ENCODE data around the gene MKLN1.

DNA sequence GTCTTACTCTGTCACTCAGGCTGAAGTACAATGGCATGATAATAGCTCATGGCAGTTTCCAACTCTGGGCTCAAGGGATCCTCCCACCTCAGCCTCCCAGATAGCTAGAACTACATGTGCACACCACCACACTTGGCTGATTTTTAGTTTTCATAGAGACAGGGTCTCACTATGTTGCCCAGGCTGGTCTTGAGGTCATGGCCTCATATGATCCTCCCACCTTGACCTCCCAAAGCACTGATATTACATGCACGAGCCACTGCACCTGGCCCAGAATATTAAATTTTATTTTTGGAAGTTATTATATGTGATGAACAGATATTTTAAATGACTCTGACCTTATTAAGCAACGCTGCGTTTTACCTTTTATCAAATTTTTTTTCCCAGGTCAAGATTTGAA lies 134.4 kb downstream of the MKLN1 start:
- TF ChIP-seq ZC3H10 (CRISPR knock-in tag; IDR thresholded peaks at IDR 0.05) (no peak), ZNF8 (CRISPR knock-in tag; IDR thresholded peaks at IDR 0.05) (no peak), ZFP3 (CRISPR knock-in tag; IDR thresholded peaks at IDR 0.05) (no peak), OSR1 (CRISPR knock-in tag; IDR thresholded peaks at IDR 0.05) (no peak), GLIS3 (CRISPR knock-in tag; IDR thresholded peaks at IDR 0.05) (no peak), TOX (CRISPR knock-in tag; IDR thresholded peaks at IDR 0.05; ENCODE audit: borderline replicate concordance) (no peak), TCF4 (CRISPR knock-in tag; IDR thresholded peaks at IDR 0.05; ENCODE audit: borderline replicate concordance) (no peak), ARNTL (CRISPR knock-in tag; IDR thresholded peaks at IDR 0.05; ENCODE audit: borderline replicate concordance, low read depth) (no peak), CSDC2 (CRISPR knock-in tag; IDR thresholded peaks at IDR 0.05) (no peak), BACH2 (CRISPR knock-in tag; IDR thresholded peaks at IDR 0.05; ENCODE audit: borderline replicate concordance) (no peak), ISL1 (CRISPR knock-in tag; IDR thresholded peaks at IDR 0.05) (no peak)
- TF ChIP-seq, protein P1, sequence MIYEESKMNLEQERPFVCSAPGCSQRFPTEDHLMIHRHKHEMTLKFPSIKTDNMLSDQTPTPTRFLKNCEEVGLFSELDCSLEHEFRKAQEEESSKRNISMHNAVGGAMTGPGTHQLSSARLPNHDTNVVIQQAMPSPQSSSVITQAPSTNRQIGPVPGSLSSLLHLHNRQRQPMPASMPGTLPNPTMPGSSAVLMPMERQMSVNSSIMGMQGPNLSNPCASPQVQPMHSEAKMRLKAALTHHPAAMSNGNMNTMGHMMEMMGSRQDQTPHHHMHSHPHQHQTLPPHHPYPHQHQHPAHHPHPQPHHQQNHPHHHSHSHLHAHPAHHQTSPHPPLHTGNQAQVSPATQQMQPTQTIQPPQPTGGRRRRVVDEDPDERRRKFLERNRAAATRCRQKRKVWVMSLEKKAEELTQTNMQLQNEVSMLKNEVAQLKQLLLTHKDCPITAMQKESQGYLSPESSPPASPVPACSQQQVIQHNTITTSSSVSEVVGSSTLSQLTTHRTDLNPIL (CRISPR knock-in tag; IDR thresholded peaks at IDR 0.05; ENCODE audit: low read depth), result no peak
- TF ChIP-seq, protein P2, sequence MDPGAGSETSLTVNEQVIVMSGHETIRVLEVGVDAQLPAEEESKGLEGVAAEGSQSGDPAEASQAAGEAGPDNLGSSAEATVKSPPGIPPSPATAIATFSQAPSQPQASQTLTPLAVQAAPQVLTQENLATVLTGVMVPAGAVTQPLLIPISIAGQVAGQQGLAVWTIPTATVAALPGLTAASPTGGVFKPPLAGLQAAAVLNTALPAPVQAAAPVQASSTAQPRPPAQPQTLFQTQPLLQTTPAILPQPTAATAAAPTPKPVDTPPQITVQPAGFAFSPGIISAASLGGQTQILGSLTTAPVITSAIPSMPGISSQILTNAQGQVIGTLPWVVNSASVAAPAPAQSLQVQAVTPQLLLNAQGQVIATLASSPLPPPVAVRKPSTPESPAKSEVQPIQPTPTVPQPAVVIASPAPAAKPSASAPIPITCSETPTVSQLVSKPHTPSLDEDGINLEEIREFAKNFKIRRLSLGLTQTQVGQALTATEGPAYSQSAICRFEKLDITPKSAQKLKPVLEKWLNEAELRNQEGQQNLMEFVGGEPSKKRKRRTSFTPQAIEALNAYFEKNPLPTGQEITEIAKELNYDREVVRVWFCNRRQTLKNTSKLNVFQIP (CRISPR knock-in tag; IDR thresholded peaks at IDR 0.05; ENCODE audit: borderline replicate concordance, low read depth), result no peak
- TF ChIP-seq, protein P3, sequence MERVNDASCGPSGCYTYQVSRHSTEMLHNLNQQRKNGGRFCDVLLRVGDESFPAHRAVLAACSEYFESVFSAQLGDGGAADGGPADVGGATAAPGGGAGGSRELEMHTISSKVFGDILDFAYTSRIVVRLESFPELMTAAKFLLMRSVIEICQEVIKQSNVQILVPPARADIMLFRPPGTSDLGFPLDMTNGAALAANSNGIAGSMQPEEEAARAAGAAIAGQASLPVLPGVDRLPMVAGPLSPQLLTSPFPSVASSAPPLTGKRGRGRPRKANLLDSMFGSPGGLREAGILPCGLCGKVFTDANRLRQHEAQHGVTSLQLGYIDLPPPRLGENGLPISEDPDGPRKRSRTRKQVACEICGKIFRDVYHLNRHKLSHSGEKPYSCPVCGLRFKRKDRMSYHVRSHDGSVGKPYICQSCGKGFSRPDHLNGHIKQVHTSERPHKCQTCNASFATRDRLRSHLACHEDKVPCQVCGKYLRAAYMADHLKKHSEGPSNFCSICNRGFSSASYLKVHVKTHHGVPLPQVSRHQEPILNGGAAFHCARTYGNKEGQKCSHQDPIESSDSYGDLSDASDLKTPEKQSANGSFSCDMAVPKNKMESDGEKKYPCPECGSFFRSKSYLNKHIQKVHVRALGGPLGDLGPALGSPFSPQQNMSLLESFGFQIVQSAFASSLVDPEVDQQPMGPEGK (CRISPR knock-in tag; IDR thresholded peaks at IDR 0.05; ENCODE audit: borderline replicate concordance), result no peak

Measured in SK-N-SH treated with all-trans-retinoic acid at 6 μM for 48 hours (cell line).